ENCODE data around the gene ALDOA. TPM values are rescaled to one million over a fixed set of nuclear protein-coding genes. Genes with fewer than 3 reads are reported as not detected.

Gene ALDOA
- total and polyA plus RNA-seq, 3 experiments from 2014 or later = 1,157 to 1,909 (median 1,907) TPM

DNA sequence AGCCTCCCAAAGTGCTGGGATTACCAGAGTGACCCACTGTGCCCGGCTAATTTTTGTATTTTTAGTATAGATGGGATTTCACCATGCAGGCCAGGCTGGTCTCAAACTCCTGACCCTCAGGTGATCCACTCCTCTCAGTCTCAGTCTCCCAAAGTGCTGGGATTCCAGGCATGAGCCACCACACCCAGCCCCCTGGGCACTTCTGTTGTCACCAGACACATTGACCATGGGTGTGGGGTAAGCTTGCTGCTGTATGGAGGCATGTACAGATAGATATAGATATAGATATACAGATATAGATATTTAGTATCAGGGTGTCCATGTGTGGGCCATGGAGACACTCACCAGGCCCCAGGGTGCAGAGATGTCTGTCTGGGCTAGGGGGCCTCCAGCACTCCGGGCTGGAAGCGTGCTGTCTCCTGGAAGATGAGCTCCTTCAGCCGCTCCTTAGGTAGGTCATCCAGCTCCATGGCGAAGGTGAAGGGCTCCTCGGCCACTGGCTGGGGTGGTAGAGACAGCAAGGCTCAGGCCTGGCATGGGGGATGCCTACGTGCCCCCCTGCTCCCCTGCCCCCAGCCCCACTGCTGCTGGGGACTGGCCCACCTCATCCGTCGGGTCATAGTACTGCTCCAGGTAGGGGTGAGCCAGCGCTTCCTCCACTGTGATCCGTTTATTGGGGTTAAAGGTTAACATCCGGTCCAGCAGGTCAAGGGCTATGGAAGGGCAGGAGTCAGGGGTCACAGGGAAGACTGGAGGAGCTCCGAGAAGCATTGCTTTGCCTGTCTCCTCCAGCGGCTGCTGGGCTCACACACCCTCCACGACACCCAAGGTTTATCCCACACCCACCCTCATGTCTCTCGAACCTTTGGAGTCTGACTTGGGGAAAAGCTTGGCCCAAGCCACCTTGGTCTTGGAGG lies 51.0 kb downstream of the ALDOA start:
- no peaks in the 10 kb centered on the region for H3K27me3 ChIP-seq (ENCODE audit: insufficient read depth, low read length, poor library complexity, severe bottlenecking)
- CTCF ChIA-PET = interaction anchor here (1.6 kb wide), 1 partner anchor 24 kb away, joined by 4 read pairs; the partner anchor contains the start of gene TBX6
- Mint-ChIP-seq H3K36me3 (peaks cover 0 to 51% (median 4%) of the 10 kb centered on the region in 3 donors), H3K27ac (peak overlapping the region in 1 of 8 donors; percentile 94), H3K9me3 (no peaks in the 10 kb centered on the region), H3K4me3 (peak overlapping the region in 1 of 7 donors; percentile 13), H3K27me3 (no peaks in the 10 kb centered on the region), H3K4me1 (peaks cover 22 to 43% (median 26%) of the 10 kb centered on the region in 3 donors)
- peaks cover 9% of the 10 kb centered on the region for H3K36me3 ChIP-seq (ENCODE audit: insufficient read depth, low read length)
- POLR2A ChIA-PET = interaction anchor here (0.6 to 1.0 kb wide), 2 partner anchors 20 to 43 kb away, joined by 3 read pairs; no protein-coding TSS in a partner anchor
- no peak for DNase-seq
- no peak overlapping the region for H3K4me3 ChIP-seq (ENCODE audit: low read length)
- H3K9me3 ChIP-seq (ENCODE audit: low read length) = no peaks in the 10 kb centered on the region
- no peak overlapping the region for H3K27ac ChIP-seq (ENCODE audit: low read depth, low read length)
- peaks cover 19% of the 10 kb centered on the region for H3K4me1 ChIP-seq (ENCODE audit: insufficient read depth, low read length)

GRCh38 chr16:30117768-30118167 lies 52.2 kb downstream of the ALDOA start:
- Mint-ChIP-seq H3K36me3 (peaks cover 0 to 48% (median 4%) of the 10 kb centered on the region in 3 donors), H3K27me3 (no peaks in the 10 kb centered on the region), H3K4me1 (peaks cover 31 to 51% (median 32%) of the 10 kb centered on the region in 3 donors), H3K4me3 (no peak overlapping the region), H3K27ac (peak overlapping the region in 1 of 8 donors; percentile 58), H3K9me3 (no peaks in the 10 kb centered on the region)
- no peak overlapping the region for H3K27ac ChIP-seq (ENCODE audit: low read depth, low read length)
- ChIA-PET CTCF (no interaction called here), POLR2A (no interaction called here)
- no peaks in the 10 kb centered on the region for H3K27me3 ChIP-seq (ENCODE audit: insufficient read depth, low read length, poor library complexity, severe bottlenecking)
- H3K9me3 ChIP-seq (ENCODE audit: low read length) = no peaks in the 10 kb centered on the region
- peaks cover 26% of the 10 kb centered on the region for H3K4me1 ChIP-seq (ENCODE audit: insufficient read depth, low read length)
- H3K4me3 ChIP-seq (ENCODE audit: low read length) = no peak overlapping the region
- peaks cover 9% of the 10 kb centered on the region for H3K36me3 ChIP-seq (ENCODE audit: insufficient read depth, low read length)
- DNase-seq = no peak

DNA sequence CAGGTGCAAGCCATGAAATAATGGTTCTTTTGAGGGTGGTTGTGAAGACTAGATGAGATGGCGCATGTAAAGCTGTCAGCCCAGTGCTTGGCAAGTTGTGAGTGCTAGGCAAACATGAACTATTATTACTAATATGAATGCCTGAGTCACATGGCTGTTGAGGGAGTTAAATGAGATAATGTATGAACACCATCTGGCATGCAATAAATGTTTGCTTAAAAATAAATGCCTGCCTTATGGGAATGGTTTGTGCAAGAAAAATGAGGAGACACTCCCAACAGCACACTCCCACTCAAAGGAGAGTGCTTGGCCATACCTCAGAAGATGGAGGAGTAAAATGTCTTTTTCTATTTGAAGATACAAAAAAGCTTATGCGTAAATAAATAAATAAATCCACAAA lies 53.9 kb downstream of the ALDOA start:
- no peak for DNase-seq
- Histone ChIP-seq H3K27me3 (ENCODE audit: insufficient read depth, low read length, poor library complexity, severe bottlenecking) (no peaks in the 10 kb centered on the region), H3K4me1 (ENCODE audit: insufficient read depth, low read length) (peaks cover 24% of the 10 kb centered on the region), H3K4me3 (ENCODE audit: low read length) (no peak overlapping the region), H3K36me3 (ENCODE audit: insufficient read depth, low read length) (peaks cover 9% of the 10 kb centered on the region), H3K27ac (ENCODE audit: low read depth, low read length) (no peak overlapping the region), H3K9me3 (ENCODE audit: low read length) (no peaks in the 10 kb centered on the region)
- ChIA-PET POLR2A (interaction anchor here (2.5 kb wide), 1 partner anchor 64 kb away, joined by 9 read pairs; the partner anchor contains the start of gene CORO1A), CTCF (interaction anchor here (1.1 to 2.2 kb wide), 3 partner anchors 11 to 115 kb away, joined by 3 to 10 read pairs (median 5); partner anchors contain the start of gene TBX6)
- Mint-ChIP-seq H3K27me3 (no peaks in the 10 kb centered on the region), H3K4me1 (peaks cover 31 to 43% (median 32%) of the 10 kb centered on the region in 3 donors), H3K36me3 (peaks cover 0 to 42% (median 4%) of the 10 kb centered on the region in 3 donors), H3K9me3 (no peaks in the 10 kb centered on the region), H3K4me3 (peak overlapping the region in 2 of 7 donors; percentile 34 to 57), H3K27ac (peak overlapping the region in 6 of 8 donors; percentile 20 to 92 (median 37))

Other genes starting within 250 kb of the ALDOA start
- gene PAGR1, start 249.6 kb upstream of the ALDOA start, total RNA-seq = 10 to 100 TPM; 41.9 to 44.3 TPM
- gene PAGR1, start 249.6 kb upstream of the ALDOA start, polyA plus RNA-seq = 53.1 TPM
- gene MVP, start 245.3 kb upstream of the ALDOA start, total RNA-seq = 10 to 100 TPM; 54.5 to 55.4 TPM
- gene MVP, start 245.3 kb upstream of the ALDOA start, polyA plus RNA-seq = 155 TPM
- gene CDIPT, start 202.5 kb upstream of the ALDOA start, total RNA-seq = 10 to 100 TPM; 63.9 to 68.4 TPM
- 109 TPM for gene CDIPT, start 202.5 kb upstream of the ALDOA start, polyA plus RNA-seq
- under 1 TPM; 0.07 to 0.15 TPM for gene SEZ6L2, start 166.2 kb upstream of the ALDOA start, total RNA-seq
- gene SEZ6L2, start 166.2 kb upstream of the ALDOA start, polyA plus RNA-seq = not detected
- gene ASPHD1, start 165.3 kb upstream of the ALDOA start, total RNA-seq = 1 to 10 TPM; 1.2 to 1.7 TPM
- not detected for gene ASPHD1, start 165.3 kb upstream of the ALDOA start, polyA plus RNA-seq
- gene KCTD13, start 139.5 kb upstream of the ALDOA start, total RNA-seq = 10 to 100 TPM; 35.7 to 37.1 TPM
- gene KCTD13, start 139.5 kb upstream of the ALDOA start, polyA plus RNA-seq = 15.9 TPM
- gene TMEM219, start 103.7 kb upstream of the ALDOA start, total RNA-seq = 10 to 100 TPM; 36.8 to 43.4 TPM
- gene TMEM219, start 103.7 kb upstream of the ALDOA start, polyA plus RNA-seq = 168 TPM
- gene TAOK2, start 91.9 kb upstream of the ALDOA start, total RNA-seq = 10 to 100 TPM; 41.8 to 44.3 TPM
- gene TAOK2, start 91.9 kb upstream of the ALDOA start, polyA plus RNA-seq = 7.1 TPM
- gene HIRIP3, start 70.1 kb upstream of the ALDOA start, total RNA-seq = 10 to 100 TPM; 45.6 to 48.0 TPM
- gene HIRIP3, start 70.1 kb upstream of the ALDOA start, polyA plus RNA-seq = 22.0 TPM
- 100 to 1,000 TPM; 121 to 123 TPM for gene INO80E, start 69.5 kb upstream of the ALDOA start, total RNA-seq
- 6.5 TPM for gene INO80E, start 69.5 kb upstream of the ALDOA start, polyA plus RNA-seq
- under 1 TPM; 0.13 to 0.42 TPM for gene DOC2A, start 54.7 kb upstream of the ALDOA start, total RNA-seq
- not detected for gene DOC2A, start 54.7 kb upstream of the ALDOA start, polyA plus RNA-seq
- not detected for gene C16orf92, start 42.6 kb upstream of the ALDOA start, total RNA-seq
- not detected for gene C16orf92, start 42.6 kb upstream of the ALDOA start, polyA plus RNA-seq
- gene TLCD3B, start 34.5 kb upstream of the ALDOA start, total RNA-seq = under 1 TPM; 0.55 to 0.84 TPM
- not detected for gene TLCD3B, start 34.5 kb upstream of the ALDOA start, polyA plus RNA-seq
- 100 to 1,000 TPM; 137 to 149 TPM for gene PPP4C, start 10.2 kb downstream of the ALDOA start, total RNA-seq
- 201 TPM for gene PPP4C, start 10.2 kb downstream of the ALDOA start, polyA plus RNA-seq
- under 1 TPM; 0.71 to 0.83 TPM for gene TBX6, start 26.2 kb downstream of the ALDOA start, total RNA-seq
- gene TBX6, start 26.2 kb downstream of the ALDOA start, polyA plus RNA-seq = not detected
- gene YPEL3, start 30.5 kb downstream of the ALDOA start, total RNA-seq = 10 to 100 TPM; 32.6 to 36.1 TPM
- 326 TPM for gene YPEL3, start 30.5 kb downstream of the ALDOA start, polyA plus RNA-seq
- gene GDPD3, start 47.8 kb downstream of the ALDOA start, total RNA-seq = 1 to 10 TPM; 4.7 to 5.3 TPM
- gene GDPD3, start 47.8 kb downstream of the ALDOA start, polyA plus RNA-seq = not detected
- gene MAPK3, start 57.5 kb downstream of the ALDOA start, total RNA-seq = 10 to 100 TPM; 38.3 to 43.0 TPM
- 7.0 TPM for gene MAPK3, start 57.5 kb downstream of the ALDOA start, polyA plus RNA-seq
- gene CORO1A, start 117.8 kb downstream of the ALDOA start, total RNA-seq = 100 to 1,000 TPM; 889 to 952 TPM
- gene CORO1A, start 117.8 kb downstream of the ALDOA start, polyA plus RNA-seq = 1,446 TPM
- 100 to 1,000 TPM; 268 to 271 TPM for gene BOLA2B, start 127.9 kb downstream of the ALDOA start, total RNA-seq
- 208 TPM for gene BOLA2B, start 127.9 kb downstream of the ALDOA start, polyA plus RNA-seq
- 10 to 100 TPM; 63.6 to 70.9 TPM for gene SLX1A, start 128.1 kb downstream of the ALDOA start, total RNA-seq
- gene SLX1A, start 128.1 kb downstream of the ALDOA start, polyA plus RNA-seq = 68.8 TPM
- 10 to 100 TPM; 12.7 to 17.6 TPM for gene SULT1A3, start 133.5 kb downstream of the ALDOA start, total RNA-seq
- gene SULT1A3, start 133.5 kb downstream of the ALDOA start, polyA plus RNA-seq = 1.4 TPM
- 10 to 100 TPM; 10.2 to 12.0 TPM for gene NPIPB13, start 182.7 kb downstream of the ALDOA start, total RNA-seq
- 1.2 TPM for gene NPIPB13, start 182.7 kb downstream of the ALDOA start, polyA plus RNA-seq